Endothelial cell of umbilical vein (primary cell): ENCODE measurements around the gene ERBIN.

Experiments
- EZH2 ChIP-seq: IDR thresholded peaks from 2 replicates; pipeline ENCODE4 v1.6.1; 2012; ENCODE audit warnings: borderline replicate concordance, low read depth, mild to moderate bottlenecking, moderate library complexity, low read length, inconsistent platforms; ENCODE audit not compliant: severe bottlenecking
- FOS ChIP-seq: IDR thresholded peaks from 2 replicates; pipeline ENCODE4 v1.6.1; 2011; ENCODE audit warnings: mild to moderate bottlenecking, low read length, moderate library complexity, borderline replicate concordance; ENCODE audit not compliant: insufficient read depth
- MYC ChIP-seq: IDR thresholded peaks from one replicate; pipeline ENCODE4 v1.6.1; 2011; ENCODE audit warnings: mild to moderate bottlenecking, low read depth, low read length
- POLR2A ChIP-seq: IDR thresholded peaks from 2 replicates; pipeline ENCODE4 v1.6.1; 2012; ENCODE audit warnings: low read depth, mild to moderate bottlenecking, control low read depth, low read length
- POLR2AphosphoS5 ChIP-seq: IDR thresholded peaks from 2 replicates; pipeline ENCODE4 v1.6.1; 2012; ENCODE audit warnings: low read depth, mild to moderate bottlenecking, control low read depth, low read length, moderate library complexity; ENCODE audit not compliant: insufficient read depth
- TF ChIP-seq, protein P1 (sequence below): IDR thresholded peaks from 2 replicates; pipeline ENCODE4 v1.6.1; 2011; ENCODE audit not compliant: insufficient read depth, insufficient read length
- TF ChIP-seq, protein P2 (sequence below), 2 donors: IDR thresholded peaks; 1 replicate in 1 of 2; 2 replicates in 1 of 2; pipeline ENCODE4 v1.5.1; 2011; ENCODE audit warnings: low read length in 2 of 2, mild to moderate bottlenecking in 2 of 2, moderate library complexity in 2 of 2, control low read depth in 1 of 2, inconsistent platforms in 1 of 2, low read depth in 1 of 2; ENCODE audit not compliant: insufficient read depth in 1 of 2; ENCODE audit errors: extremely low read depth in 1 of 2

DNA sequence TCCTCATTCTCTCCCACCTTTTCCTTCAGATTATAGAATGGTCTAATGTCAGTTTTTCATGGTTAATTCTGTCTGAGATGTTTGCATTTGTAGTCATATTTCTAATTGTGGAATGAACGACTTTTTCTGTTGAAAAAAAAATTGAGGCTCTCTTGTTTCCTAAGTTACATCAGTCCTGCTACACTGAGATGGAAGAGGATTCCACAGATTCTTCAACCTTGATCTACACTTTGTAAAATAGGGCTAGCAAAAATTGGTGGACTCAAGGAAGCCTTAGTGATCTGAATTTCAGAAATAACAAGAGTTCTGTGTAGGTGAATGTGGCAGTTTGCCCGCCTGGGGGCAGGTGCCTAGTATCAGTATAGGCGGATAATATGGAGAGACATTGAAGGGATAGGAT is 51.9 kb downstream of the ERBIN start:
- TF ChIP-seq POLR2AphosphoS5 = no peak
- TF ChIP-seq, protein P1, sequence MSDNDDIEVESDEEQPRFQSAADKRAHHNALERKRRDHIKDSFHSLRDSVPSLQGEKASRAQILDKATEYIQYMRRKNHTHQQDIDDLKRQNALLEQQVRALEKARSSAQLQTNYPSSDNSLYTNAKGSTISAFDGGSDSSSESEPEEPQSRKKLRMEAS = no peak
- no peak for TF ChIP-seq EZH2
- TF ChIP-seq, protein P2, sequence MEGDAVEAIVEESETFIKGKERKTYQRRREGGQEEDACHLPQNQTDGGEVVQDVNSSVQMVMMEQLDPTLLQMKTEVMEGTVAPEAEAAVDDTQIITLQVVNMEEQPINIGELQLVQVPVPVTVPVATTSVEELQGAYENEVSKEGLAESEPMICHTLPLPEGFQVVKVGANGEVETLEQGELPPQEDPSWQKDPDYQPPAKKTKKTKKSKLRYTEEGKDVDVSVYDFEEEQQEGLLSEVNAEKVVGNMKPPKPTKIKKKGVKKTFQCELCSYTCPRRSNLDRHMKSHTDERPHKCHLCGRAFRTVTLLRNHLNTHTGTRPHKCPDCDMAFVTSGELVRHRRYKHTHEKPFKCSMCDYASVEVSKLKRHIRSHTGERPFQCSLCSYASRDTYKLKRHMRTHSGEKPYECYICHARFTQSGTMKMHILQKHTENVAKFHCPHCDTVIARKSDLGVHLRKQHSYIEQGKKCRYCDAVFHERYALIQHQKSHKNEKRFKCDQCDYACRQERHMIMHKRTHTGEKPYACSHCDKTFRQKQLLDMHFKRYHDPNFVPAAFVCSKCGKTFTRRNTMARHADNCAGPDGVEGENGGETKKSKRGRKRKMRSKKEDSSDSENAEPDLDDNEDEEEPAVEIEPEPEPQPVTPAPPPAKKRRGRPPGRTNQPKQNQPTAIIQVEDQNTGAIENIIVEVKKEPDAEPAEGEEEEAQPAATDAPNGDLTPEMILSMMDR (IDR thresholded peaks at IDR 0.05; ENCODE audit: extremely low read depth in 1 of 2, insufficient read depth in 1 of 2, low read depth in 1 of 2, low read length in 2 of 2) = no peak
- no peak for TF ChIP-seq POLR2A
- TF ChIP-seq MYC = no peak
- no peak for TF ChIP-seq FOS
